Measurements from ENCODE around the gene HERC2.
"Not testable (repeated sequence)": the region's sequence is repeated elsewhere in the genome, so short reads cannot be mapped to it uniquely, and the experiment has no call there.

Gene HERC2

GRCh38 chr15:28205640-28206039, 116.3 kb downstream of the HERC2 start:
- not testable (repeated sequence) for H3K9me3 ChIP-seq (ENCODE audit: control insufficient read depth, low read length); H3K4me1 ChIP-seq (ENCODE audit: control insufficient read depth, insufficient read depth, low read length); H3K27ac ChIP-seq (ENCODE audit: insufficient read depth, low read depth, low read length, poor library complexity, severe bottlenecking); H3K4me3 ChIP-seq (ENCODE audit: insufficient read depth, low read depth, low read length); H3K27me3 ChIP-seq (ENCODE audit: control insufficient read depth, insufficient read depth, low read length, poor library complexity, severe bottlenecking); H3K36me3 ChIP-seq (ENCODE audit: control insufficient read depth, insufficient read depth, low read length)
- no CpG with 5 or more reads among the region's 10 CpGs for WGBS, 2 experiments

DNA sequence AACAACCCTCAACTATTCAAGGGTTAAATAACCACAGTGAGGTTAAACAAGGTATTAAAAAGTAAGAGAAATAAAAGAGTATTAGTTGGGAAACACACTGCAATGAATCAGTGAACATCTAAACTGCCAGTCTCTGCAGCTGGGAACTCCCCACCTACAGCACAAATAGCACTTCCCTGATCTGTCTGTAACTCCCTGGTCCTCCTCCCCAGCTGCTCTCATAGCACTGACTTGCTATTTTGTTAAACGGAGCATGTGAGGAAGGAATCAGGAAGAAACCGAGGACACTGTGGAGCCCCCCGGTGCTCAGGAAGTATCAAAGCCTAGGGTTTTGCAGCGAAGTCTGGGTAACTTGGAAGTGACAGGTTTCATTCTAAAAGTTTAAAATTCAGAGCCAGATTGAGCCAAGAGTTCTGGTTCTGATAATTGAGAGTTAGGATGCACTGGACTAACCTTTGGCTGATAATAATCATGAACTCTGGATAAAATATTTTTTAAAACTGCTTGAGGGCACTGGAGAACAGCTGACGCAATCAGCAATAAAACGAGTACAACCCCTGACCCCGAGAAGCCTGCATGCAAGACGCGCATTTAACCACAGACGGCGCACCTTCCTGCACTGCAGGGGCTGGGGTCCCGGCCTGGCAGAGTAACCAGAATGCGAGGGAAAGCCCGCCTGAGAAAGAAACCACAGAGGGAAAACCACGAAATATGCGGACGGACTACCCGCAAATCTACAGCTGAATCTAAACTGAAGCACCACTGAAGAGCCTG, 118.7 kb downstream of the HERC2 start:
- not testable (repeated sequence) for H3K4me3 ChIP-seq (ENCODE audit: insufficient read depth, low read depth, low read length); H3K27ac ChIP-seq (ENCODE audit: insufficient read depth, low read depth, low read length, poor library complexity, severe bottlenecking); H3K9me3 ChIP-seq (ENCODE audit: control insufficient read depth, low read length); H3K4me1 ChIP-seq (ENCODE audit: control insufficient read depth, insufficient read depth, low read length); H3K36me3 ChIP-seq (ENCODE audit: control insufficient read depth, insufficient read depth, low read length); H3K27me3 ChIP-seq (ENCODE audit: control insufficient read depth, insufficient read depth, low read length, poor library complexity, severe bottlenecking)
- WGBS, 2 experiments = 93 to 95% methylated on average over 9 to 10 of the region's 18 CpGs

GRCh38 chr15:28202124-28202523, 119.9 kb downstream of the HERC2 start:
- H3K4me1 ChIP-seq (ENCODE audit: control insufficient read depth, insufficient read depth, low read length); H3K36me3 ChIP-seq (ENCODE audit: control insufficient read depth, insufficient read depth, low read length); H3K9me3 ChIP-seq (ENCODE audit: control insufficient read depth, low read length); H3K4me3 ChIP-seq (ENCODE audit: insufficient read depth, low read depth, low read length); H3K27me3 ChIP-seq (ENCODE audit: control insufficient read depth, insufficient read depth, low read length, poor library complexity, severe bottlenecking); H3K27ac ChIP-seq (ENCODE audit: insufficient read depth, low read depth, low read length, poor library complexity, severe bottlenecking): not testable (repeated sequence)
- WGBS, 2 experiments = 93 to 95% methylated on average over 6 of the region's 23 CpGs

DNA sequence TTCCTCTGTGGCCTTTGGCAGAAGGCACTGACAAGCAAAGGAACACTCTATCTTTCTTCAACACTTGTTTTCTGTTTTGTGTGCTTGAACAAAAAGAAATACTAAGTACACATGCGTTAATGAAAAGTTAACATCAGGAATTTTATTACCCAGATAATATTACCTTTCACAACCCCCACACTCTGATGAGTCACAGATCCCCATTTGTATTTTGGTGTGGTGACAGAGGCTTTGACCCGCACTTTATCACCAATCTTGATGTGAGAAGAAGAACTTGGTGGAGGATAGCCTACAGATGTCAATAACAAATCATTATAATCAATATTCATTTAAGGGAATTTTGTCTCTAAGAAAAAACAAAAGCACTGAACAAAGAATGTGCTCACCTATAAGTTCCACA, 123.8 kb downstream of the HERC2 start:
- not testable (repeated sequence) for H3K4me1 ChIP-seq (ENCODE audit: control insufficient read depth, insufficient read depth, low read length)

DNA sequence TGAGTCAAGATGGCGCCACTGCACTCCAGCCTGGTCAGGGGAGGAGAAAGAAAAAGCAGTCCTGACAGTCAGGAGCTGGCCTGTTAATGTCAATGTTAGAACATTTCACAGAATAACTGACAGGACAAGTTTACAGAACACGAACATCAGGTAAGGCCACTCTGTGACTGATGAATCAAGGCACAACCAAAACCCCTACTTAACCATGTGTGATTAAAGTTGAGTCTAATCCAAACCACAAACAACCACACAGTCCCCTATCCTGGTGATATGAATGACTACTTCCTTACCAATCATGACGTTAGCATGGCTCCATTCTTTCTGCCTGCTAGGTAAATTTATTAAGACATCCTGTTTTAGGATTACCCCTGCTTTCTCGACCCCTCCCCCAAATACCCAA, 124.3 kb downstream of the HERC2 start:
- H3K4me1 ChIP-seq (ENCODE audit: control insufficient read depth, insufficient read depth, low read length); H3K4me3 ChIP-seq (ENCODE audit: insufficient read depth, low read depth, low read length); H3K27ac ChIP-seq (ENCODE audit: insufficient read depth, low read depth, low read length, poor library complexity, severe bottlenecking); H3K9me3 ChIP-seq (ENCODE audit: control insufficient read depth, low read length); H3K27me3 ChIP-seq (ENCODE audit: control insufficient read depth, insufficient read depth, low read length, poor library complexity, severe bottlenecking); H3K36me3 ChIP-seq (ENCODE audit: control insufficient read depth, insufficient read depth, low read length): not testable (repeated sequence)
- WGBS, 2 experiments = 90 to 97% methylated on average over 2 of the region's 4 CpGs

More for the DNA sequence above, 123.8 kb downstream of the HERC2 start:
- H3K9me3 ChIP-seq (ENCODE audit: control insufficient read depth, low read length); H3K36me3 ChIP-seq (ENCODE audit: control insufficient read depth, insufficient read depth, low read length); H3K27me3 ChIP-seq (ENCODE audit: control insufficient read depth, insufficient read depth, low read length, poor library complexity, severe bottlenecking); H3K4me3 ChIP-seq (ENCODE audit: insufficient read depth, low read depth, low read length); H3K27ac ChIP-seq (ENCODE audit: insufficient read depth, low read depth, low read length, poor library complexity, severe bottlenecking): not testable (repeated sequence)
- WGBS, 2 experiments = 80% methylated on average over 1 of the region's 2 CpGs; no CpG with 5 or more reads in 1 of the 2 experiments

DNA sequence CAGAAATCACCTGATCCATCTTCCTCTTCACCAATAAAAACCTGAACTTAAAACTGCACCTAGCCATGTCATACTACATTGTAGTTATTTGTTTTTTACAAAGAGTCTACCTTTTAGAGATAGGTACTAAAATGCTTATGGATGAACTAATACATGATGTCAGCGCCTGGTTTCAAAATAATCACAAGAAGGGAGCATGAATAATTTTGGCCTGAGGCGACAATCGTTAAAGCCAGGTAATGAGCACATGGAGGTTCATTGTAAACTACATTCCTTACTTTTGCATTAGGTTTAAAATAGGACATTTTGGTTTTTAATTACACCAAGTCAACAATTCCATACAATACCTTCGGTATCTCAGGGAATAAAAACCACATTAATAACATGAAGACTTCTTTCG, 125.4 kb downstream of the HERC2 start:
- not testable (repeated sequence) for H3K27me3 ChIP-seq (ENCODE audit: control insufficient read depth, insufficient read depth, low read length, poor library complexity, severe bottlenecking); H3K4me3 ChIP-seq (ENCODE audit: insufficient read depth, low read depth, low read length); H3K27ac ChIP-seq (ENCODE audit: insufficient read depth, low read depth, low read length, poor library complexity, severe bottlenecking); H3K9me3 ChIP-seq (ENCODE audit: control insufficient read depth, low read length); H3K4me1 ChIP-seq (ENCODE audit: control insufficient read depth, insufficient read depth, low read length); H3K36me3 ChIP-seq (ENCODE audit: control insufficient read depth, insufficient read depth, low read length)
- WGBS, 2 experiments = 96 to 98% methylated on average over 3 to 4 of the region's 5 CpGs

DNA sequence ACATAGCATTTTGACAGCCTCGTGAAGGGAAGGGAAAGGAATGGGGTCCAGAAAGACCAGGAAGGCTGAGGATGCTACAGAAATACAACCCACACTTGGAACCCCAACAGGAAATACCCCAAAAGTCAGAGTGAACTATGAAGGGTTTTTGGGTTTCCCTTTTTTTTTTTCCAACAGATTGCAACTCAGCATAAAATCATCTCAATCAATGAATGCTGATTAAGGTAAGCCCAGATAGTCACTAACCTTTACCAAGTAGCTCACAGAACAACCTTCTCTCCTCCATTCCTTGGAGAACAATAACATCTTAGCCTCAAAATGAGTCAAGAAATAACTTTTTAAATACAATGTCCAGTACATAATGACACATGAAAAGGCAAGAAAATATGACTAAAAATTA, 129.2 kb downstream of the HERC2 start:
- H3K27me3 ChIP-seq (ENCODE audit: control insufficient read depth, insufficient read depth, low read length, poor library complexity, severe bottlenecking) = no peaks in the 10 kb centered on the region
- H3K4me3 ChIP-seq (ENCODE audit: insufficient read depth, low read depth, low read length) = no peak overlapping the region
- no peaks in the 10 kb centered on the region for H3K4me1 ChIP-seq (ENCODE audit: control insufficient read depth, insufficient read depth, low read length)
- 80 to 90% methylated on average over 1 of the region's 1 CpG for WGBS, 2 experiments
- no peak overlapping the region for H3K27ac ChIP-seq (ENCODE audit: insufficient read depth, low read depth, low read length, poor library complexity, severe bottlenecking)
- H3K36me3 ChIP-seq (ENCODE audit: control insufficient read depth, insufficient read depth, low read length) = peaks cover 6% of the 10 kb centered on the region
- H3K9me3 ChIP-seq (ENCODE audit: control insufficient read depth, low read length) = no peaks in the 10 kb centered on the region

- Histone ChIP-seq H3K4me3 (ENCODE audit: insufficient read depth, low read depth, low read length) (no peak overlapping the region), H3K27me3 (ENCODE audit: control insufficient read depth, insufficient read depth, low read length, poor library complexity, severe bottlenecking) (no peaks in the 10 kb centered on the region), H3K4me1 (ENCODE audit: control insufficient read depth, insufficient read depth, low read length) (no peaks in the 10 kb centered on the region), H3K36me3 (ENCODE audit: control insufficient read depth, insufficient read depth, low read length) (peaks cover 10% of the 10 kb centered on the region), H3K27ac (ENCODE audit: insufficient read depth, low read depth, low read length, poor library complexity, severe bottlenecking) (no peak overlapping the region), H3K9me3 (ENCODE audit: control insufficient read depth, low read length) (no peaks in the 10 kb centered on the region)
- 70 to 72% methylated on average over 15 of the region's 15 CpGs for WGBS, 2 experiments
Observed at GRCh38 chr15:28191832-28192231, 130.1 kb downstream of the HERC2 start.

DNA sequence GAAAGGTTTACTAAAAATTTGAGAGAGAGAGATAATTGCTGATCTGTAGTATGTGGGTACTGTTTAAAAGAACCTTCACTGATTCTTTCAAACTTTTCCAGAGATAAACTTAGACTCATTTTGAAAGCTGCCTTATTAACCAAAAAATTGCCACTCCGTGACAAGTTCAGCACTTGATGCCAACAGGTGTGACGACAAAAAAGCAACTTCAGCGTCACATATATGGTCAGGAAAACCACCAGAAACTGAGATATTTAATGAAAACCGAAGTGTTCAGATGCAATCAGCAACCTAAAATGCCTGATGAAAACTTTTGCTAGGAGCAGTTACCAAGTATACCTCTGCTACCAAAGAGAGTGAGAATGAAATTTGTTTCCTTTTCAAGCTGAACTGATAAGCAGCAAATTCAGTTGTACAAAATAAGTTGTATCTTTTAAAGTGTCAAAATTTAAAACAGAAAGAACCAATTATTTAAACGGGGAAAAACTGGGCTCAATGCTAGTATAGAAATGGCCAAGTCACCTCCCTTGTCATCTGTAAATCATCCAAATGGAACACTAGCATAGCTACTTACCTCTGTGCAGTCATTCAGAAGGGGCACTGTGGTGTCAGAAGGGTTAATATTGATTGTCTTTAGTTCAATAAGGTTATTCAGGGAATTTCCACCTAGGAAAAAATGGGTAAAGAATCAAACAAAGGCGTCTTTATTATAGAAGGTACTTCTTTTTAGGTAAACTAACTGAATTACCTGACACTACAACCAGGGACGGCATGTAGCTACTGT, 131.4 kb downstream of the HERC2 start:
- H3K36me3 ChIP-seq (ENCODE audit: control insufficient read depth, insufficient read depth, low read length) = peaks cover 11% of the 10 kb centered on the region

GRCh38 chr15:28185148-28185895, 136.7 kb downstream of the HERC2 start:
- peaks cover 20% of the 10 kb centered on the region for H3K36me3 ChIP-seq (ENCODE audit: control insufficient read depth, insufficient read depth, low read length)
- WGBS, 2 experiments = 94 to 97% methylated on average over 9 of the region's 9 CpGs
- H3K27me3 ChIP-seq (ENCODE audit: control insufficient read depth, insufficient read depth, low read length, poor library complexity, severe bottlenecking) = no peaks in the 10 kb centered on the region
- H3K27ac ChIP-seq (ENCODE audit: insufficient read depth, low read depth, low read length, poor library complexity, severe bottlenecking) = no peak overlapping the region
- H3K4me1 ChIP-seq (ENCODE audit: control insufficient read depth, insufficient read depth, low read length) = no peaks in the 10 kb centered on the region
- H3K4me3 ChIP-seq (ENCODE audit: insufficient read depth, low read depth, low read length) = no peak overlapping the region
- H3K9me3 ChIP-seq (ENCODE audit: control insufficient read depth, low read length) = no peaks in the 10 kb centered on the region

More for the DNA sequence above, 131.4 kb downstream of the HERC2 start:
- Histone ChIP-seq H3K27ac (ENCODE audit: insufficient read depth, low read depth, low read length, poor library complexity, severe bottlenecking) (no peak overlapping the region), H3K27me3 (ENCODE audit: control insufficient read depth, insufficient read depth, low read length, poor library complexity, severe bottlenecking) (no peaks in the 10 kb centered on the region), H3K9me3 (ENCODE audit: control insufficient read depth, low read length) (no peaks in the 10 kb centered on the region), H3K4me3 (ENCODE audit: insufficient read depth, low read depth, low read length) (no peak overlapping the region), H3K4me1 (ENCODE audit: control insufficient read depth, insufficient read depth, low read length) (no peaks in the 10 kb centered on the region)
- WGBS, 2 experiments = 97% methylated on average over 7 of the region's 7 CpGs

Data from ectodermal cell (in vitro differentiated cells).